H1 (cell line): Measurements from ENCODE around the gene RCE1. TPM values are rescaled to one million over a fixed set of nuclear protein-coding genes. Genes with fewer than 3 reads are reported as not detected.

Experiments used
- ASH2L ChIP-seq: fragments of 200-600, 300-600 bp; sonication (generic); IDR thresholded peaks from one replicate; pipeline ENCODE4 v1.7.1; 2017; ENCODE audit warnings: low read length
- ATF2 ChIP-seq: IDR thresholded peaks from 2 replicates; pipeline ENCODE4 v1.6.1; 2012; ENCODE audit warnings: low read length, inconsistent platforms
- CEBPB ChIP-seq: IDR thresholded peaks from 2 replicates; pipeline ENCODE4 v1.6.1; 2012; ENCODE audit warnings: low read depth, low read length
- CHD2 ChIP-seq: IDR thresholded peaks from 2 replicates; pipeline ENCODE4 v1.6.1; 2012; ENCODE audit warnings: low read length, improper control_type of control experiment
- CHD7 ChIP-seq: fragments of 300-600 bp; sonication (generic); IDR thresholded peaks from 2 replicates; pipeline ENCODE4 v1.7.1; 2012; ENCODE audit warnings: low read length, moderate library complexity, mild to moderate bottlenecking, inconsistent platforms; ENCODE audit not compliant: insufficient replicate concordance
- MAFK ChIP-seq: IDR thresholded peaks from 2 replicates; pipeline ENCODE4 v1.6.1; 2012; ENCODE audit warnings: low read depth, mild to moderate bottlenecking, improper control_type of control experiment, low read length
- POLR2A ChIP-seq, 2 experiments: IDR thresholded peaks; 1 replicate in 1 of 2; 2 replicates in 1 of 2; pipeline ENCODE4 v1.6.1; 2011; ENCODE audit warnings: low read depth in 2 of 2, low read length in 2 of 2, mild to moderate bottlenecking in 2 of 2; ENCODE audit errors: control extremely low read depth in 1 of 2
- RNF2 ChIP-seq: fragments of 200-900, 300-1000 bp; sonication (generic); IDR thresholded peaks from 2 replicates; pipeline ENCODE4 v1.7.1; 2016; ENCODE audit warnings: borderline replicate concordance, low read depth, mild to moderate bottlenecking, antibody characterized with exemption, low read length; ENCODE audit not compliant: poor library complexity, severe bottlenecking; ENCODE audit errors: missing control alignments
- SIX5 ChIP-seq: IDR thresholded peaks from 2 replicates; pipeline ENCODE4 v1.6.1; 2011; ENCODE audit warnings: mild to moderate bottlenecking, low read depth, low read length
- polyA plus RNA-seq, 7 experiments: library from polyadenylated mRNA; depleted of rRNA in 3 of 7; stranded (reverse) in 5 of 7; unstranded in 2 of 7; fragments of >200 nt in 5 of 7; fragments of 200-250 nt in 2 of 7; gene quantifications; 1 replicate in 5 of 7; 2 replicates in 1 of 7; 4 replicates in 1 of 7; pipeline versions ENCODE4 v1.2.1 to v1.2.3, GENCODE V29; 2011 to 2013; ENCODE audit warnings: missing spikeins in 2 of 7, mixed read lengths in 2 of 7
- total RNA-seq: library from RNA; stranded (reverse); fragmentation: NEBNext Ultra II Directional; extraction: Animal tissue kit (Norgen Biotek cat#: 25700); gene quantifications from 2 replicates; pipeline ENCODE4 v1.2.1, GENCODE V29; 2021

Gene RCE1
- total and polyA plus RNA-seq, 2 of the 8 experiments (the other 6 are each of a cell fraction or from before 2014, with no cell fraction given) = 35.8 to 84.8 TPM

- TF ChIP-seq CHD7 (no peak), CHD2 (no peak), MAFK (no peak), ASH2L (no peak), RNF2 (no peak), SIX5 (no peak), CEBPB (no peak), ATF2 (no peak), POLR2A (IDR thresholded peaks at IDR 0.05; ENCODE audit: control extremely low read depth in 1 of 2, low read depth in 2 of 2, low read length in 2 of 2) (no peak)
These were observed 1.4 kb downstream of the RCE1 start (continued) for GRCh38 chr11:66844496-66845142.
